ENCODE results near the gene PLB1.

The PLB1 gene

GRCh38 chr2:28688818-28689217 lies 193.0 kb downstream of the PLB1 start:
- Histone ChIP-seq H3K36me3 (ENCODE audit: control insufficient read depth, insufficient read depth, low read length) (no peaks in the 10 kb centered on the region), H3K9me3 (ENCODE audit: control insufficient read depth, insufficient read depth, low read length) (no peaks in the 10 kb centered on the region), H3K4me3 (ENCODE audit: low read depth, low read length) (no peak overlapping the region), H3K4me1 (ENCODE audit: control insufficient read depth, insufficient read depth, low read length) (no peaks in the 10 kb centered on the region), H3K27me3 (ENCODE audit: control insufficient read depth, insufficient read depth, low read length) (no peaks in the 10 kb centered on the region), H3K27ac (ENCODE audit: low read depth, low read length) (no peak overlapping the region), H3K9ac (ENCODE audit: low read depth, low read length) (no peak overlapping the region)

GRCh38 chr2:28689771-28690170 lies 193.9 kb downstream of the PLB1 start:
- Histone ChIP-seq H3K27ac (ENCODE audit: low read depth, low read length) (no peak overlapping the region), H3K4me1 (ENCODE audit: control insufficient read depth, insufficient read depth, low read length) (no peaks in the 10 kb centered on the region), H3K9ac (ENCODE audit: low read depth, low read length) (no peak overlapping the region), H3K36me3 (ENCODE audit: control insufficient read depth, insufficient read depth, low read length) (no peaks in the 10 kb centered on the region), H3K9me3 (ENCODE audit: control insufficient read depth, insufficient read depth, low read length) (no peaks in the 10 kb centered on the region), H3K4me3 (ENCODE audit: low read depth, low read length) (no peak overlapping the region), H3K27me3 (ENCODE audit: control insufficient read depth, insufficient read depth, low read length) (no peaks in the 10 kb centered on the region)

- no peak overlapping the region for H3K4me3 ChIP-seq (ENCODE audit: low read depth, low read length)
- no peaks in the 10 kb centered on the region for H3K27me3 ChIP-seq (ENCODE audit: control insufficient read depth, insufficient read depth, low read length)
- no peaks in the 10 kb centered on the region for H3K9me3 ChIP-seq (ENCODE audit: control insufficient read depth, insufficient read depth, low read length)
- no peak overlapping the region for H3K27ac ChIP-seq (ENCODE audit: low read depth, low read length)
- no peaks in the 10 kb centered on the region for H3K36me3 ChIP-seq (ENCODE audit: control insufficient read depth, insufficient read depth, low read length)
- H3K4me1 ChIP-seq (ENCODE audit: control insufficient read depth, insufficient read depth, low read length): peaks cover 7% of the 10 kb centered on the region; the same call in 1 of the 2 replicates
- H3K9ac ChIP-seq (ENCODE audit: low read depth, low read length): no peak overlapping the region
Observed at GRCh38 chr2:28692411-28692810, 196.6 kb downstream of the PLB1 start.

GRCh38 chr2:28693223-28693622 lies 197.4 kb downstream of the PLB1 start:
- no peaks in the 10 kb centered on the region for H3K9me3 ChIP-seq (ENCODE audit: control insufficient read depth, insufficient read depth, low read length)
- H3K27ac ChIP-seq (ENCODE audit: low read depth, low read length): no peak overlapping the region
- no peaks in the 10 kb centered on the region for H3K27me3 ChIP-seq (ENCODE audit: control insufficient read depth, insufficient read depth, low read length)

More at GRCh38 chr2:28693223-28693622, 197.4 kb downstream of the PLB1 start:
- no peak overlapping the region for H3K9ac ChIP-seq (ENCODE audit: low read depth, low read length)
- peaks cover 7% of the 10 kb centered on the region; the same call in 1 of the 2 replicates for H3K4me1 ChIP-seq (ENCODE audit: control insufficient read depth, insufficient read depth, low read length)
- H3K4me3 ChIP-seq (ENCODE audit: low read depth, low read length): no peak overlapping the region
- no peaks in the 10 kb centered on the region for H3K36me3 ChIP-seq (ENCODE audit: control insufficient read depth, insufficient read depth, low read length)

Measured in HUES48 (cell line).